Astrocyte (in vitro differentiated cells and primary cell): Measurements from ENCODE around the gene EPDR1. TPM values are rescaled to one million over a fixed set of nuclear protein-coding genes. Genes with fewer than 3 reads are reported as not detected.
A peak's percentile ranks its signal among the peaks of the same experiment; 100 is the strongest.

Experiments
- DNase-seq: peaks from one replicate; pipeline ENCODE4 v3.0.0-alpha.2; 2010; ENCODE audit warnings: low read depth
- FAIRE-seq: peaks from 2 replicates; lab custom pipeline; 2011; peaks lifted over from hg19 to GRCh38; lab: Jason Lieb, UNC
- H2AFZ ChIP-seq: 2 replicates; pipeline ENCODE4 v1.6.0; 2012; ENCODE audit warnings: low read depth, low read length, inconsistent platforms
- H3K27ac ChIP-seq: 2 replicates; pipeline ENCODE4 v1.5.1; 2011; ENCODE audit warnings: low read depth, low read length, inconsistent platforms
- H3K27me3 ChIP-seq: 2 replicates; pipeline ENCODE4 v1.6.0; 2011; ENCODE audit warnings: low read length, inconsistent platforms; ENCODE audit not compliant: insufficient read depth
- H3K36me3 ChIP-seq: 2 replicates; pipeline ENCODE4 v1.5.1; 2011; ENCODE audit warnings: low read length, inconsistent platforms; ENCODE audit not compliant: insufficient read depth
- H3K4me1 ChIP-seq: 2 replicates; pipeline ENCODE4 v1.5.1; 2011; ENCODE audit warnings: low read length, inconsistent platforms; ENCODE audit not compliant: insufficient read depth
- H3K4me2 ChIP-seq: 2 replicates; pipeline ENCODE4 v1.6.0; 2012; ENCODE audit warnings: low read length, inconsistent platforms
- H3K4me3 ChIP-seq: 2 replicates; pipeline ENCODE4 v1.5.1; 2011; ENCODE audit warnings: low read depth, mild to moderate bottlenecking, low read length, inconsistent platforms; ENCODE audit not compliant: insufficient read depth
- H3K79me2 ChIP-seq: 2 replicates; pipeline ENCODE4 v1.6.0; 2012; ENCODE audit warnings: mild to moderate bottlenecking, low read length, inconsistent platforms; ENCODE audit not compliant: insufficient read depth
- H3K9ac ChIP-seq: 2 replicates; pipeline ENCODE4 v1.6.0; 2012; ENCODE audit warnings: mild to moderate bottlenecking, low read length, inconsistent platforms
- H3K9me3 ChIP-seq: 2 replicates; pipeline ENCODE4 v1.5.1; 2012; ENCODE audit warnings: low read depth, mild to moderate bottlenecking, low read length, inconsistent platforms; ENCODE audit not compliant: insufficient read depth
- H4K20me1 ChIP-seq: 2 replicates; pipeline ENCODE4 v1.6.0; 2012; ENCODE audit warnings: low read length, inconsistent platforms; ENCODE audit not compliant: insufficient read depth
- H3K27ac Mint-ChIP-seq: one replicate; pipeline ENCODE4 v1.8.0; 2021; ENCODE audit warnings: mild to moderate bottlenecking, mixed read lengths; ENCODE audit not compliant: unreplicated experiment
- H3K27me3 Mint-ChIP-seq: one replicate; pipeline ENCODE4 v1.8.0; 2021; ENCODE audit warnings: low read depth, mixed read lengths; ENCODE audit not compliant: unreplicated experiment
- H3K36me3 Mint-ChIP-seq: one replicate; pipeline ENCODE4 v1.8.0; 2021; ENCODE audit warnings: low read depth, mixed read lengths; ENCODE audit not compliant: unreplicated experiment
- H3K4me1 Mint-ChIP-seq: one replicate; pipeline ENCODE4 v1.8.0; 2021; ENCODE audit warnings: low read depth, mixed read lengths; ENCODE audit not compliant: unreplicated experiment
- H3K4me3 Mint-ChIP-seq: one replicate; pipeline ENCODE4 v1.8.0; 2021; ENCODE audit warnings: mild to moderate bottlenecking, moderate library complexity, mixed read lengths; ENCODE audit not compliant: unreplicated experiment
- H3K9me3 Mint-ChIP-seq: one replicate; pipeline ENCODE4 v1.8.0; 2021; ENCODE audit warnings: mild to moderate bottlenecking, mixed read lengths; ENCODE audit not compliant: unreplicated experiment
- EZH2 ChIP-seq: IDR thresholded peaks from 2 replicates; pipeline ENCODE4 v1.6.1; 2012; ENCODE audit warnings: mild to moderate bottlenecking, low read length, inconsistent platforms; ENCODE audit not compliant: insufficient read depth
- total RNA-seq: library from RNA; stranded (reverse); gene quantifications from 2 replicates; pipeline ENCODE4 v1.2.1, GENCODE V29; 2021
- TF ChIP-seq, protein P1 (sequence below): IDR thresholded peaks from 2 replicates; pipeline ENCODE4 v1.5.1; 2011; ENCODE audit warnings: low read depth, mild to moderate bottlenecking, inconsistent platforms, low read length, moderate library complexity; ENCODE audit not compliant: insufficient read depth

EPDR1 gene
- total RNA-seq, 1 donor from 2014 or later = 20.6 TPM

DNA sequence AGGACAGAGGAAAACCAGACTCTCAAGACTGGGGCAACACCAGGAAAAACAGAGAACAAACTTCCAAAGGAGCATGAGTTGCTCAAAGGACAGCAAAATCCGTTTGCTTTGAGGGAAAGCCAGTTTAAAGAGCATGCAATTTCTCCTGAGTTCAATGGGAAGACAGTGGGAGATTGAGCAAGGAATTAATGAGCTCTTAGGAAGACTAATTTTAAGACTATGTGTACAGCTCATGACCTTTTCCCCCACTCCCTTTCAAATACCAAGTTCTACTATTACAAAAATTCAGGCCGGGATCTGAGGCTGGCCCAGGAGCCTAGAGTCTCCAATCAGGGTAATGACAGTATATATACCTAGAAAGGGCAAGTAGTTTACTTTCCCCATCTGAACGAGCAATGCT, 79.2 kb downstream of the EPDR1 start:
- peak; percentile 50 for DNase-seq
- no peak overlapping the region for H3K4me2 ChIP-seq
- Mint-ChIP-seq H3K27ac (peak overlapping the region; percentile 19), H3K4me3 (no peak overlapping the region), H3K36me3 (no peaks in the 10 kb centered on the region), H3K27me3 (no peaks in the 10 kb centered on the region), H3K4me1 (peaks cover 18% of the 10 kb centered on the region), H3K9me3 (peaks cover 2% of the 10 kb centered on the region)
- H3K36me3 ChIP-seq = no peaks in the 10 kb centered on the region
- no peak overlapping the region for H3K27ac ChIP-seq
- peaks cover 3% of the 10 kb centered on the region for H3K4me1 ChIP-seq
- H3K4me3 ChIP-seq = no peak overlapping the region
- H4K20me1 ChIP-seq = no peaks in the 10 kb centered on the region
- no peak overlapping the region for H2AFZ ChIP-seq
- no peaks in the 10 kb centered on the region for H3K27me3 ChIP-seq
- H3K79me2 ChIP-seq = no peaks in the 10 kb centered on the region
- TF ChIP-seq EZH2 = no peak
- TF ChIP-seq, protein P1, sequence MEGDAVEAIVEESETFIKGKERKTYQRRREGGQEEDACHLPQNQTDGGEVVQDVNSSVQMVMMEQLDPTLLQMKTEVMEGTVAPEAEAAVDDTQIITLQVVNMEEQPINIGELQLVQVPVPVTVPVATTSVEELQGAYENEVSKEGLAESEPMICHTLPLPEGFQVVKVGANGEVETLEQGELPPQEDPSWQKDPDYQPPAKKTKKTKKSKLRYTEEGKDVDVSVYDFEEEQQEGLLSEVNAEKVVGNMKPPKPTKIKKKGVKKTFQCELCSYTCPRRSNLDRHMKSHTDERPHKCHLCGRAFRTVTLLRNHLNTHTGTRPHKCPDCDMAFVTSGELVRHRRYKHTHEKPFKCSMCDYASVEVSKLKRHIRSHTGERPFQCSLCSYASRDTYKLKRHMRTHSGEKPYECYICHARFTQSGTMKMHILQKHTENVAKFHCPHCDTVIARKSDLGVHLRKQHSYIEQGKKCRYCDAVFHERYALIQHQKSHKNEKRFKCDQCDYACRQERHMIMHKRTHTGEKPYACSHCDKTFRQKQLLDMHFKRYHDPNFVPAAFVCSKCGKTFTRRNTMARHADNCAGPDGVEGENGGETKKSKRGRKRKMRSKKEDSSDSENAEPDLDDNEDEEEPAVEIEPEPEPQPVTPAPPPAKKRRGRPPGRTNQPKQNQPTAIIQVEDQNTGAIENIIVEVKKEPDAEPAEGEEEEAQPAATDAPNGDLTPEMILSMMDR = no peak
- FAIRE-seq = no peak
- H3K9ac ChIP-seq = no peak overlapping the region
- no peaks in the 10 kb centered on the region for H3K9me3 ChIP-seq

DNA sequence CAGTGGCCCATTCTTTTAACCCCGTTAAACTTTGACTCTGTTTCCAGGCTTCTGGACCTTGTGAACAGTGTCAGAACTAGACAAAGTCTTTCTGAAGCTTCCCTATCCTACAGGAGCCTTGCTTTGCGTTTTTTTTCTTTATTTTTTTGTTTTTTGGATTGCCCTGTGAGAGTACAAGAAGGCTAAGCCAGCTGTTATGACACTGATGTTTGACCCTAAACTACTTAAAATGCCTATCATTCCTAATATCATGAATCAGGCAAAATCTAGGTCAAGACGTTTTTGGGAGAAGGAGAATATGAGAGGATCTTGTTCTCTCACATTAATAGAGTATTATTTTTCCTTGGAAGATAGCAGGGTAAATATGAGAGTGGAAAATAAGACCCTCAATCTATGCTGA, 79.8 kb downstream of the EPDR1 start:
- H3K27me3 Mint-ChIP-seq = no peaks in the 10 kb centered on the region
- no peaks in the 10 kb centered on the region for H4K20me1 ChIP-seq
- H3K9me3 ChIP-seq = no peaks in the 10 kb centered on the region
- H3K4me3 Mint-ChIP-seq = no peak overlapping the region
- H3K27ac ChIP-seq = no peak overlapping the region
- no peak overlapping the region for H3K9ac ChIP-seq
- no peak overlapping the region for H2AFZ ChIP-seq
- peaks cover 2% of the 10 kb centered on the region for H3K9me3 Mint-ChIP-seq
- H3K27me3 ChIP-seq = no peaks in the 10 kb centered on the region
- no peak overlapping the region for H3K27ac Mint-ChIP-seq
- no peak for FAIRE-seq
- peak overlapping the region; percentile 10 for H3K4me2 ChIP-seq
- H3K4me1 Mint-ChIP-seq = peaks cover 18% of the 10 kb centered on the region
- H3K4me1 ChIP-seq = peaks cover 3% of the 10 kb centered on the region
- DNase-seq = peak; percentile 36
- no peaks in the 10 kb centered on the region for H3K36me3 ChIP-seq
- no peaks in the 10 kb centered on the region for H3K79me2 ChIP-seq
- no peak overlapping the region for H3K4me3 ChIP-seq
- H3K36me3 Mint-ChIP-seq = no peaks in the 10 kb centered on the region
- TF ChIP-seq, protein P1 = no peak
- no peak for TF ChIP-seq EZH2

Other genes with a start within 250 kb of the EPDR1 start
- gene GPR141, start 236.9 kb upstream of the EPDR1 start, total RNA-seq = not detected in 2 replicates
- gene NME8, start 72.0 kb upstream of the EPDR1 start, total RNA-seq = not detected in 2 replicates
- 0.19 and 0.39 TPM in 2 replicates for gene SFRP4, start 3.8 kb upstream of the EPDR1 start, total RNA-seq